Stimulated activated CD4-positive, alpha-beta T cell treated with anti-CD3 and anti-CD28 coated beads, TNF-alpha, amount 100 ng/mL, for 1 hour (primary cell): ENCODE results near the gene PPP1R16B.

Experiments used
- DNase-seq, 3 donors: peaks; one replicate each; pipeline ENCODE4 v3.0.0-alpha.2; 2020; ENCODE audit warnings: low read depth in 3 of 3, low spot score in 1 of 3

PPP1R16B gene

GRCh38 chr20:38805502-38805957 lies at the start of gene PPP1R16B:
Gene PPP1R16B (plus strand): TSS chr20:38805697. CDS start chr20:38835926, 30,229 bp downstream.
- DNase-seq: peak; percentile 31 to 67 (median 48)

- no peak for DNase-seq
These were observed 48.2 kb upstream of the PPP1R16B start for GRCh38 chr20:38757145-38757775.

GRCh38 chr20:38759106-38759505 lies 46.4 kb upstream of the PPP1R16B start:
- no peak for DNase-seq

- DNase-seq: no peak
These were observed 44.5 kb upstream of the PPP1R16B start for GRCh38 chr20:38760978-38761377.

GRCh38 chr20:38762174-38762573 lies 43.3 kb upstream of the PPP1R16B start:
- no peak for DNase-seq

GRCh38 chr20:38763616-38764015 lies 41.9 kb upstream of the PPP1R16B start:
- no peak for DNase-seq

GRCh38 chr20:38764567-38765318 lies 40.8 kb upstream of the PPP1R16B start:
- peak in 2 of 3 donors; percentile 8 to 21 for DNase-seq

- DNase-seq: no peak
These were observed 39.4 kb upstream of the PPP1R16B start for GRCh38 chr20:38766071-38766470.

GRCh38 chr20:38769376-38770295 lies 35.9 kb upstream of the PPP1R16B start:
- no peak for DNase-seq

- no peak for DNase-seq
These were observed 35.0 kb upstream of the PPP1R16B start for GRCh38 chr20:38770546-38770945.

GRCh38 chr20:38770970-38771369 lies 34.5 kb upstream of the PPP1R16B start:
- no peak for DNase-seq

- DNase-seq: no peak
These were observed 33.9 kb upstream of the PPP1R16B start for GRCh38 chr20:38771621-38772020.

GRCh38 chr20:38774167-38774566 lies 31.3 kb upstream of the PPP1R16B start:
- DNase-seq: no peak

- no peak for DNase-seq
These were observed 29.1 kb upstream of the PPP1R16B start for GRCh38 chr20:38776363-38776762.

GRCh38 chr20:38779247-38780097 lies 26.0 kb upstream of the PPP1R16B start:
- DNase-seq: no peak

GRCh38 chr20:38782275-38782674 lies 23.2 kb upstream of the PPP1R16B start:
- no peak for DNase-seq

- DNase-seq: no peak
These were observed 17.6 kb upstream of the PPP1R16B start for GRCh38 chr20:38787870-38788269.

- no peak for DNase-seq
These were observed 15.8 kb upstream of the PPP1R16B start for GRCh38 chr20:38789503-38790199.

GRCh38 chr20:38790200-38791053 lies 15.1 kb upstream of the PPP1R16B start:
- DNase-seq: no peak
